SK-N-SH (cell line): ENCODE results near the gene TCTN2. TPM values are rescaled to one million over a fixed set of nuclear protein-coding genes. Genes with fewer than 3 reads are reported as not detected.

Experiments
- CTCF ChIA-PET: fragments of 300-600, 350-600 bp; formaldehyde crosslinking; extraction: SDS; loops from one replicate; lab custom pipeline; 2021; lab: Yijun Ruan, JAX
- POLR2A ChIA-PET: fragments of 350-600 bp; sonication (Branson Sonifier 250); formaldehyde crosslinking; extraction: SDS; loops from one replicate; lab custom pipeline; 2020; ENCODE audit warnings: antibody characterized with exemption, inconsistent platforms; lab: Yijun Ruan, JAX
- DNase-seq: peaks from one replicate; pipeline ENCODE4 v3.0.0; 2012
- H2AFZ ChIP-seq: fragments of 200-600 bp; sonication (generic); 2 replicates; pipeline ENCODE4 v1.8.1; 2016; ENCODE audit warnings: antibody characterized with exemption, mild to moderate bottlenecking, low read depth
- H3F3A ChIP-seq: fragments of 200-600 bp; sonication (generic); replicated peaks from 2 replicates; pipeline ENCODE3; 2016; ENCODE audit warnings: antibody characterized with exemption, mild to moderate bottlenecking; ENCODE audit not compliant: insufficient read depth
- H3K27ac ChIP-seq, 2 experiments: fragments of 200-500 bp in 1 of 2; fragments of 200-600 bp in 1 of 2; sonication (Bioruptor generic) in 1 of 2; sonication (generic), shearing (Covaris generic) in 1 of 2; 2 replicates each; pipeline versions ENCODE4 v1.5.1 to v1.6.1; 2014 to 2016; ENCODE audit warnings: low read depth in 2 of 2, inconsistent platforms in 1 of 2, low read length in 1 of 2, mild to moderate bottlenecking in 1 of 2, mixed read lengths in 1 of 2
- H3K27me3 ChIP-seq: fragments of 200-600 bp; sonication (generic), shearing (Covaris generic); 2 replicates; pipeline ENCODE4 v1.6.1; 2016; ENCODE audit warnings: mixed run types; ENCODE audit not compliant: insufficient read depth
- H3K36me3 ChIP-seq, 2 experiments: fragments of 200-500 bp in 1 of 2; fragments of 200-600 bp in 1 of 2; sonication (Bioruptor generic) in 1 of 2; sonication (generic) in 1 of 2; replicated peaks in 1 of 2; 2 replicates each; pipeline versions ENCODE3 to v1.5.1; 2014 to 2016; ENCODE audit warnings: low read length in 1 of 2, mild to moderate bottlenecking in 1 of 2; ENCODE audit not compliant: insufficient read depth in 2 of 2, control insufficient read depth in 1 of 2
- H3K4me1 ChIP-seq, 2 experiments: fragments of 200-500 bp in 1 of 2; fragments of 200-600 bp in 1 of 2; sonication (Bioruptor generic) in 1 of 2; sonication (generic), shearing (Covaris generic) in 1 of 2; 2 replicates each; pipeline versions ENCODE4 v1.5.1 to v1.6.1; 2014 to 2016; ENCODE audit warnings: low read depth in 1 of 2, low read length in 1 of 2, mixed run types in 1 of 2; ENCODE audit not compliant: insufficient read depth in 2 of 2, control insufficient read depth in 1 of 2
- H3K4me2 ChIP-seq: fragments of 200-600 bp; sonication (generic), shearing (Covaris generic); 2 replicates; pipeline ENCODE4 v1.6.1; 2017; ENCODE audit warnings: mixed run types
- H3K4me3 ChIP-seq, 2 experiments: fragments of 200-500 bp in 1 of 2; fragments of 200-600 bp in 1 of 2; sonication (Bioruptor generic) in 1 of 2; sonication (generic), shearing (Covaris generic) in 1 of 2; 2 replicates each; pipeline versions ENCODE4 v1.5.1 to v1.8.1; 2014 to 2016; ENCODE audit warnings: low read depth in 2 of 2, inconsistent platforms in 1 of 2, low read length in 1 of 2, mild to moderate bottlenecking in 1 of 2, mixed read lengths in 1 of 2, moderate library complexity in 1 of 2
- H3K79me2 ChIP-seq: fragments of 200-600 bp; sonication (generic); 2 replicates; pipeline ENCODE4 v1.8.1; 2017; ENCODE audit warnings: mild to moderate bottlenecking; ENCODE audit not compliant: insufficient read depth
- H3K9ac ChIP-seq: fragments of 200-600 bp; sonication (generic); 2 replicates; pipeline ENCODE4 v1.6.1; 2017; ENCODE audit warnings: mixed run types
- H3K9me2 ChIP-seq: fragments of 200-600 bp; sonication (generic); 2 replicates; pipeline ENCODE4 v1.6.1; 2017; ENCODE audit warnings: mixed run types
- H3K9me3 ChIP-seq: fragments of 200-600 bp; sonication (generic); 2 replicates; pipeline ENCODE4 v1.6.1; 2017; ENCODE audit warnings: mixed run types, mild to moderate bottlenecking, moderate library complexity
- H4K20me1 ChIP-seq: fragments of 200-600 bp; sonication (generic); 2 replicates; pipeline ENCODE4 v1.6.1; 2017; ENCODE audit warnings: mild to moderate bottlenecking, mixed run types; ENCODE audit not compliant: insufficient read depth
- FOXJ3 ChIP-seq: sonication (generic); formaldehyde crosslinking; IDR thresholded peaks from 2 replicates; pipeline ENCODE4 v1.5.1; 2020; ENCODE audit warnings: mild to moderate bottlenecking, missing genetic modification reagents
- FOXM1 ChIP-seq: IDR thresholded peaks from 2 replicates; pipeline ENCODE4 v1.4.0; 2012; ENCODE audit warnings: low read depth, mild to moderate bottlenecking
- GATA2 ChIP-seq: sonication (generic); formaldehyde crosslinking; IDR thresholded peaks from 2 replicates; pipeline ENCODE4 v1.5.0; 2020; ENCODE audit warnings: mild to moderate bottlenecking, missing genetic modification reagents
- JUND ChIP-seq: IDR thresholded peaks from 2 replicates; pipeline ENCODE4 v1.4.0; 2012
- MXI1 ChIP-seq: IDR thresholded peaks from 2 replicates; pipeline ENCODE4 v1.6.1; 2012; ENCODE audit warnings: mild to moderate bottlenecking, low read depth, low read length, improper control_type of control experiment
- POLR2AphosphoS5 ChIP-seq: IDR thresholded peaks from 2 replicates; pipeline ENCODE4 v1.6.1; 2012; ENCODE audit warnings: low read depth, low read length
- RAD21 ChIP-seq: IDR thresholded peaks from 2 replicates; pipeline ENCODE4 v1.6.1; 2012; ENCODE audit warnings: mild to moderate bottlenecking, low read length
- RFX5 ChIP-seq: IDR thresholded peaks from 2 replicates; pipeline ENCODE4 v1.6.1; 2012; ENCODE audit warnings: mild to moderate bottlenecking, improper control_type of control experiment, low read length
- SIN3A ChIP-seq: IDR thresholded peaks from 2 replicates; pipeline ENCODE4 v1.6.1; 2012; ENCODE audit warnings: low read depth, mild to moderate bottlenecking, low read length, moderate library complexity, borderline replicate concordance
- USF2 ChIP-seq: fragments of 150-350 bp; IDR thresholded peaks from 2 replicates; pipeline ENCODE4 v1.6.1; 2017; ENCODE audit warnings: antibody characterized with exemption, low read length, low read depth, borderline replicate concordance
- YY1 ChIP-seq: IDR thresholded peaks from 2 replicates; pipeline ENCODE4 v1.4.0; 2012; ENCODE audit warnings: low read depth, mild to moderate bottlenecking
- WGBS: methylation state at CpG from one replicate; pipeline ENCODE4 v1.1.6; 2017; ENCODE audit warnings: low lambda C conversion rate; 5-methylcytosine and 5-hydroxymethylcytosine counted together
- polyA plus RNA-seq, 3 experiments: library from polyadenylated mRNA; depleted of rRNA; stranded (reverse); fragments of >200 nt; gene quantifications; 2 replicates each; pipeline ENCODE4 v1.2.3, GENCODE V29; 2012
- TF ChIP-seq, protein P1 (sequence below): fragments of 200-600 bp; sonication (generic); IDR thresholded peaks from 2 replicates; pipeline ENCODE4 v1.6.1; 2017; ENCODE audit warnings: antibody characterized with exemption, mild to moderate bottlenecking, moderate library complexity
- TF ChIP-seq, protein P2 (sequence below): IDR thresholded peaks from 2 replicates; pipeline ENCODE4 v1.4.0; 2012; ENCODE audit warnings: low read depth
- TF ChIP-seq, protein P3 (sequence below): IDR thresholded peaks from 2 replicates; pipeline ENCODE4 v1.4.0; 2012; ENCODE audit warnings: low read depth, borderline replicate concordance
- TF ChIP-seq, protein P4 (sequence below): IDR thresholded peaks from 2 replicates; pipeline ENCODE4 v1.4.0; 2012; ENCODE audit warnings: low read depth, borderline replicate concordance

TCTN2 gene
- polyA plus RNA-seq, 1 of the 3 experiments (the other 2 are of a cell fraction): 9.1 TPM

DNA sequence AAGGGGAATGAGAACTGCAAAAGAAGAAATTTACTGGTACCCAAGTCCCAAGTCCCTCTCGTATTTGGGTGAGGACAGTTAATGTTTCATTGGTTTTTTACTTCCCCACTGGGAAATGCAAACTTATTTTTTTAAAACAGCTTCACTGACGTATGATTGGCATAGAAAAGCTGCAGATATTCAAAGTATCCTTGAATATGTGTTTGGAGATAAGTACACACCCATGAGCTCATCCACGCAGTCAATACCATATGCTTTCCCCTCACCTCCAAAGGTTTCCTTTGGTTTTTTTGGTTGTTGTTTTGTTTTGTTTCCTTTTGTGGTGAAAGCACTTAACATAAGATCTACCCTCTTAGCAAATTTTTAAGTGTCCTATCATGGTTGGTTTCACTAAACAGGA, 13.1 kb downstream of the TCTN2 start:
- no peaks in the 10 kb centered on the region for H3K9me2 ChIP-seq
- H3K4me3 ChIP-seq: no peak overlapping the region
- H3K27ac ChIP-seq: no peak overlapping the region
- no peaks in the 10 kb centered on the region for H3K79me2 ChIP-seq
- WGBS: 95% methylated on average over 3 of the region's 3 CpGs
- no peaks in the 10 kb centered on the region for H4K20me1 ChIP-seq
- no peak overlapping the region for H3K9ac ChIP-seq
- no peaks in the 10 kb centered on the region for H3K4me1 ChIP-seq
- TF ChIP-seq RAD21: no peak
- TF ChIP-seq, protein P1, sequence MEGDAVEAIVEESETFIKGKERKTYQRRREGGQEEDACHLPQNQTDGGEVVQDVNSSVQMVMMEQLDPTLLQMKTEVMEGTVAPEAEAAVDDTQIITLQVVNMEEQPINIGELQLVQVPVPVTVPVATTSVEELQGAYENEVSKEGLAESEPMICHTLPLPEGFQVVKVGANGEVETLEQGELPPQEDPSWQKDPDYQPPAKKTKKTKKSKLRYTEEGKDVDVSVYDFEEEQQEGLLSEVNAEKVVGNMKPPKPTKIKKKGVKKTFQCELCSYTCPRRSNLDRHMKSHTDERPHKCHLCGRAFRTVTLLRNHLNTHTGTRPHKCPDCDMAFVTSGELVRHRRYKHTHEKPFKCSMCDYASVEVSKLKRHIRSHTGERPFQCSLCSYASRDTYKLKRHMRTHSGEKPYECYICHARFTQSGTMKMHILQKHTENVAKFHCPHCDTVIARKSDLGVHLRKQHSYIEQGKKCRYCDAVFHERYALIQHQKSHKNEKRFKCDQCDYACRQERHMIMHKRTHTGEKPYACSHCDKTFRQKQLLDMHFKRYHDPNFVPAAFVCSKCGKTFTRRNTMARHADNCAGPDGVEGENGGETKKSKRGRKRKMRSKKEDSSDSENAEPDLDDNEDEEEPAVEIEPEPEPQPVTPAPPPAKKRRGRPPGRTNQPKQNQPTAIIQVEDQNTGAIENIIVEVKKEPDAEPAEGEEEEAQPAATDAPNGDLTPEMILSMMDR: no peak
- TF ChIP-seq, protein P2, sequence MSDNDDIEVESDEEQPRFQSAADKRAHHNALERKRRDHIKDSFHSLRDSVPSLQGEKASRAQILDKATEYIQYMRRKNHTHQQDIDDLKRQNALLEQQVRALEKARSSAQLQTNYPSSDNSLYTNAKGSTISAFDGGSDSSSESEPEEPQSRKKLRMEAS: no peak
- no peak for TF ChIP-seq GATA2
- no peak for TF ChIP-seq USF2
- TF ChIP-seq, all 33 proteins: peak for 0
- Histone ChIP-seq H3K4me2 (no peak overlapping the region), H3K27me3 (no peaks in the 10 kb centered on the region), H2AFZ (no peak overlapping the region), H3K36me3 (peaks cover 0 to 17% of the 10 kb centered on the region in 2 experiments), H3F3A (no peaks in the 10 kb centered on the region), H3K9me3 (no peaks in the 10 kb centered on the region)
- POLR2A ChIA-PET: no interaction called here
- CTCF ChIA-PET: no interaction called here
- DNase-seq: no peak

GRCh38 chr12:123686636-123687190, 15.8 kb downstream of the TCTN2 start:
- Histone ChIP-seq H2AFZ (no peak overlapping the region), H3K79me2 (no peaks in the 10 kb centered on the region), H3K36me3 (peaks cover 0 to 11% of the 10 kb centered on the region in 2 experiments), H3K4me1 (no peaks in the 10 kb centered on the region), H3K9ac (no peak overlapping the region), H3K27ac (no peak overlapping the region), H3K9me2 (no peaks in the 10 kb centered on the region), H3F3A (no peaks in the 10 kb centered on the region), H4K20me1 (no peaks in the 10 kb centered on the region), H3K4me3 (no peak overlapping the region), H3K9me3 (no peaks in the 10 kb centered on the region), H3K27me3 (no peaks in the 10 kb centered on the region), H3K4me2 (no peak overlapping the region)
- ChIA-PET CTCF (no interaction called here), POLR2A (no interaction called here)
- TF ChIP-seq, protein P3, sequence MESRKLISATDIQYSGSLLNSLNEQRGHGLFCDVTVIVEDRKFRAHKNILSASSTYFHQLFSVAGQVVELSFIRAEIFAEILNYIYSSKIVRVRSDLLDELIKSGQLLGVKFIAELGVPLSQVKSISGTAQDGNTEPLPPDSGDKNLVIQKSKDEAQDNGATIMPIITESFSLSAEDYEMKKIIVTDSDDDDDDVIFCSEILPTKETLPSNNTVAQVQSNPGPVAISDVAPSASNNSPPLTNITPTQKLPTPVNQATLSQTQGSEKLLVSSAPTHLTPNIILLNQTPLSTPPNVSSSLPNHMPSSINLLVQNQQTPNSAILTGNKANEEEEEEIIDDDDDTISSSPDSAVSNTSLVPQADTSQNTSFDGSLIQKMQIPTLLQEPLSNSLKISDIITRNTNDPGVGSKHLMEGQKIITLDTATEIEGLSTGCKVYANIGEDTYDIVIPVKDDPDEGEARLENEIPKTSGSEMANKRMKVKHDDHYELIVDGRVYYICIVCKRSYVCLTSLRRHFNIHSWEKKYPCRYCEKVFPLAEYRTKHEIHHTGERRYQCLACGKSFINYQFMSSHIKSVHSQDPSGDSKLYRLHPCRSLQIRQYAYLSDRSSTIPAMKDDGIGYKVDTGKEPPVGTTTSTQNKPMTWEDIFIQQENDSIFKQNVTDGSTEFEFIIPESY: no peak
- TF ChIP-seq FOXM1: no peak
- no peak for TF ChIP-seq FOXJ3
- TF ChIP-seq RAD21: no peak
- TF ChIP-seq MXI1: no peak
- no peak for TF ChIP-seq RFX5
- TF ChIP-seq, protein P4, sequence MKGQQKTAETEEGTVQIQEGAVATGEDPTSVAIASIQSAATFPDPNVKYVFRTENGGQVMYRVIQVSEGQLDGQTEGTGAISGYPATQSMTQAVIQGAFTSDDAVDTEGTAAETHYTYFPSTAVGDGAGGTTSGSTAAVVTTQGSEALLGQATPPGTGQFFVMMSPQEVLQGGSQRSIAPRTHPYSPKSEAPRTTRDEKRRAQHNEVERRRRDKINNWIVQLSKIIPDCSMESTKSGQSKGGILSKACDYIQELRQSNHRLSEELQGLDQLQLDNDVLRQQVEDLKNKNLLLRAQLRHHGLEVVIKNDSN: no peak
- no peak for TF ChIP-seq YY1
- TF ChIP-seq, protein P2: no peak
- TF ChIP-seq SIN3A: no peak
- TF ChIP-seq POLR2AphosphoS5: no peak
- TF ChIP-seq JUND: no peak
- no peak for DNase-seq
- WGBS: 96% methylated on average over 17 of the region's 18 CpGs
